ENCODE measurements around the gene CBX1. TPM values are rescaled to one million over a fixed set of nuclear protein-coding genes. Genes with fewer than 3 reads are reported as not detected.

Gene CBX1
- total RNA-seq, 6 donors from 2014 or later, result 12.6 to 38.8 (median 28.0) TPM

- no peak for ATAC-seq (ENCODE audit: low FRiP score in 2 of 2)
- TF ChIP-seq EP300 (IDR thresholded peaks at IDR 0.05) (no peak), POLR2A (IDR thresholded peaks at IDR 0.05) (no peak), POLR2AphosphoS5 (IDR thresholded peaks at IDR 0.05) (no peak)
- TF ChIP-seq, protein P1, sequence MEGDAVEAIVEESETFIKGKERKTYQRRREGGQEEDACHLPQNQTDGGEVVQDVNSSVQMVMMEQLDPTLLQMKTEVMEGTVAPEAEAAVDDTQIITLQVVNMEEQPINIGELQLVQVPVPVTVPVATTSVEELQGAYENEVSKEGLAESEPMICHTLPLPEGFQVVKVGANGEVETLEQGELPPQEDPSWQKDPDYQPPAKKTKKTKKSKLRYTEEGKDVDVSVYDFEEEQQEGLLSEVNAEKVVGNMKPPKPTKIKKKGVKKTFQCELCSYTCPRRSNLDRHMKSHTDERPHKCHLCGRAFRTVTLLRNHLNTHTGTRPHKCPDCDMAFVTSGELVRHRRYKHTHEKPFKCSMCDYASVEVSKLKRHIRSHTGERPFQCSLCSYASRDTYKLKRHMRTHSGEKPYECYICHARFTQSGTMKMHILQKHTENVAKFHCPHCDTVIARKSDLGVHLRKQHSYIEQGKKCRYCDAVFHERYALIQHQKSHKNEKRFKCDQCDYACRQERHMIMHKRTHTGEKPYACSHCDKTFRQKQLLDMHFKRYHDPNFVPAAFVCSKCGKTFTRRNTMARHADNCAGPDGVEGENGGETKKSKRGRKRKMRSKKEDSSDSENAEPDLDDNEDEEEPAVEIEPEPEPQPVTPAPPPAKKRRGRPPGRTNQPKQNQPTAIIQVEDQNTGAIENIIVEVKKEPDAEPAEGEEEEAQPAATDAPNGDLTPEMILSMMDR (IDR thresholded peaks at IDR 0.05), result no peak
- Histone ChIP-seq H3K27me3 (no peaks in the 10 kb centered on the region), H3K9me3 (no peaks in the 10 kb centered on the region), H3K36me3 (no peaks in the 10 kb centered on the region), H3K4me3 (peak overlapping the region; percentile 63 to 84 (median 72)), H3K27ac (peak overlapping the region; percentile 89 to 98 (median 92)), H3K4me1 (peaks cover 22 to 37% (median 26%) of the 10 kb centered on the region in 4 donors)
- DNase-seq, result no peak
- 50% methylated on average over 13 of the region's 13 CpGs for WGBS, 2 donors
These were observed 5.5 kb upstream of the CBX1 start for GRCh38 chr17:48106802-48107136.

DNA sequence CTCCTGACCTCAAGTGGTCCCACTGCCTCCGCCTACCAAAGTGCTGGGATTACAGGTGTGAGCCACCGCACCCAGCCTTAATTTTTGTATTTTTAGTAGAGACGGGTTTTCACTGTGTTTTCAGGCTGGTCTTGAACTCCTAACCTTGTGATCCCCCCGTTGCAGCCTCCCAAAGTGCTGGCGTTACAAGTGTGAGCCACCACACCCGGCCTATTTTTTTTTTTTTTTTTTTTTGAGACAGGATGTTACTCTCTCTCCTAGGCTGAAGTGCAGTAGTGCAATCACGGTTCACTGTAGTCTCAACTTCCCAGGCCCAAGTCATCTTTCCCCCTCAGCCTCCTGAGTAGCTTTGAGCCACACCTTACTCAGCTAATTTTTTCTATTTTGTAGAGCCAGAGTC is 3.2 kb upstream of the CBX1 start:
- peaks cover 21 to 39% (median 25%) of the 10 kb centered on the region in 4 donors for H3K4me1 ChIP-seq
- H3K36me3 ChIP-seq, result no peaks in the 10 kb centered on the region
- H3K27ac ChIP-seq, result no peak overlapping the region
- WGBS, 2 donors, result 83 to 85% methylated on average over 7 of the region's 7 CpGs
- TF ChIP-seq POLR2AphosphoS5 (IDR thresholded peaks at IDR 0.05) (no peak), EP300 (IDR thresholded peaks at IDR 0.05) (no peak), POLR2A (IDR thresholded peaks at IDR 0.05) (no peak)
- TF ChIP-seq, protein P1 (IDR thresholded peaks at IDR 0.05), result no peak
- ATAC-seq (ENCODE audit: low FRiP score in 2 of 2), result no peak
- DNase-seq, result no peak
- no peak overlapping the region for H3K4me3 ChIP-seq
- no peaks in the 10 kb centered on the region for H3K27me3 ChIP-seq
- no peaks in the 10 kb centered on the region for H3K9me3 ChIP-seq

GRCh38 chr17:48102798-48103715 is 1.8 kb upstream of the CBX1 start:
- no peaks in the 10 kb centered on the region for H3K27me3 ChIP-seq
- H3K36me3 ChIP-seq, result no peaks in the 10 kb centered on the region
- H3K9me3 ChIP-seq, result no peaks in the 10 kb centered on the region
- H3K27ac ChIP-seq, result peak overlapping the region in 1 of 4 donors; percentile 61
- no peak for DNase-seq
- no peak for TF ChIP-seq POLR2A (IDR thresholded peaks at IDR 0.05)
- no peak for TF ChIP-seq POLR2AphosphoS5 (IDR thresholded peaks at IDR 0.05)
- TF ChIP-seq, protein P1 (IDR thresholded peaks at IDR 0.05), result no peak
- TF ChIP-seq EP300 (IDR thresholded peaks at IDR 0.05), result no peak
- 40 to 55% methylated on average over 14 of the region's 14 CpGs for WGBS, 2 donors
- no peak overlapping the region for H3K4me3 ChIP-seq
- H3K4me1 ChIP-seq, result peaks cover 11 to 25% (median 14%) of the 10 kb centered on the region in 4 donors
- no peak for ATAC-seq (ENCODE audit: low FRiP score in 2 of 2)

DNA sequence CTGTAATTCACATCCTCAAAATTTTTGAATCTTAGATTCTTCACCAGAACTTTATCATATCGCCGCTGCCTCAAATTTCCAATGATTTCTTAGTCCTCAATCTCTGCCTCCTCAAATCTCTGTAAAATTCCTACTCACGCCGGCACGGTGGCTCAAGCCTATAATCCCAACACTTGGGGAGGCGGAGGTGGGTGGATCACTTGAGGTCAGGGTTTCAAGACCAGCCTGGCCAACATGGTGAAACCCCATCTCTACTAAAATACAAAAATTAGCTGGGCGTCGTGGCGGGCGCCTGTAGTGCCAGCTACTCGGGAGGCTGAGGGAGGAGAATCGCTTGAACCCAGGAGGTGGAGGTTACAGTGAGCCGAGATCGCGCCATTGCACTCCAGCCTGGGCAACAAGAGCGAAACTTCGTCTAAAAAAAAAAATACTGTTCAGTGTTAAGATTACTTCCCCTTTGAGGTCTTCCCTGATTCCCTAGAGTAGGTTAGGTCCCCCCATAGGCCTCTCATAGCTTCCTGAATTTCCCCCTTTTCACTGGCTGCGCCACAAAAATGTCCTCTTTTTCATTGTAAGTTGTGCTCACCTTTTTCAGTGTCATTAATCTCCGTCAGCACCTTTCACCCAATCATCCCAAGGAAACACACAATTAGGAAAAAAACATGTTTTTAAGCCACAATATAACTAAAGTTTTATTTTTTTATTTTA is 919 bp upstream of the CBX1 start:
- Histone ChIP-seq H3K9me3 (no peaks in the 10 kb centered on the region), H3K27me3 (no peaks in the 10 kb centered on the region), H3K4me3 (peak overlapping the region in 3 of 4 donors; percentile 67 to 84 (median 77)), H3K36me3 (no peaks in the 10 kb centered on the region), H3K27ac (peak overlapping the region in 3 of 4 donors; percentile 21 to 96 (median 61)), H3K4me1 (peaks cover 11 to 25% (median 14%) of the 10 kb centered on the region in 4 donors)
- ATAC-seq (ENCODE audit: low FRiP score in 2 of 2) (no peak), DNase-seq (no peak)
- 73 to 74% methylated on average over 19 of the region's 19 CpGs for WGBS, 2 donors
- TF ChIP-seq, protein P1 (IDR thresholded peaks at IDR 0.05), result no peak
- TF ChIP-seq EP300 (IDR thresholded peaks at IDR 0.05) (no peak), POLR2A (IDR thresholded peaks at IDR 0.05) (no peak), POLR2AphosphoS5 (IDR thresholded peaks at IDR 0.05) (no peak)

All from upper lobe of left lung (tissue), 6 donors.